Muscle of leg (tissue), 16 donors: ENCODE results near the gene COLEC12. TPM values are rescaled to one million over a fixed set of nuclear protein-coding genes. Genes with fewer than 3 reads are reported as not detected.
A peak's percentile ranks its signal among the peaks of the same experiment; 100 is the strongest.

ENCODE experiments used
- DNase-seq: peaks from one replicate; pipeline ENCODE4 v3.0.0; 2013
- H3K27ac ChIP-seq: one replicate; pipeline ENCODE4 v1.5.1; 2013; ENCODE audit warnings: mild to moderate bottlenecking, low read length, control low read depth
- H3K27me3 ChIP-seq: one replicate; pipeline ENCODE4 v1.6.1; 2013; ENCODE audit warnings: low read length; ENCODE audit not compliant: control insufficient read depth, insufficient read depth
- H3K36me3 ChIP-seq: one replicate; pipeline ENCODE4 v1.6.1; 2013; ENCODE audit warnings: low read length; ENCODE audit not compliant: control insufficient read depth, insufficient read depth
- H3K4me1 ChIP-seq: one replicate; pipeline ENCODE4 v1.6.1; 2013; ENCODE audit warnings: low read length; ENCODE audit not compliant: control insufficient read depth, insufficient read depth
- H3K4me3 ChIP-seq: one replicate; pipeline ENCODE4 v1.5.1; 2013; ENCODE audit warnings: low read length, control low read depth
- H3K9me3 ChIP-seq: replicated peaks from 2 replicates; pipeline ENCODE4 v1.6.1; 2013; ENCODE audit warnings: low read depth, low read length; ENCODE audit not compliant: control insufficient read depth
- WGBS: methylation state at CpG from one replicate; pipeline ENCODE4 v1.1.5; 2013; ENCODE audit warnings: missing lambda C conversion rate; ENCODE audit not compliant: insufficient coverage; 5-methylcytosine and 5-hydroxymethylcytosine counted together
- long read RNA-seq, 11 donors: transcript quantifications; one replicate each; lab custom pipeline, GENCODE V29; 2026
- polyA plus RNA-seq, 8 donors: library from polyadenylated mRNA; unstranded; fragments of 120-200 nt; gene quantifications; one replicate each; pipeline versions ENCODE4 v1.2.1 to v1.2.3, GENCODE V29; 2013; ENCODE audit warnings: inconsistent platforms in 1 of 8, low replicate concordance in 1 of 8; ENCODE audit not compliant: insufficient read length in 8 of 8, insufficient read depth in 1 of 8
- total RNA-seq: library from RNA; stranded (reverse); fragments of 120-200 nt; gene quantifications from one replicate; pipeline ENCODE4 v1.2.4, GENCODE V29; 2013

Gene COLEC12
- total RNA-seq (65.5 TPM), polyA plus RNA-seq (10 to 100 TPM; 41.1 to 83.6 (median 58.9) TPM)
- long read RNA-seq, donor 1, full-length matches to known transcripts, result 10 of 49 reads
- long read RNA-seq, donor 1, partial matches to known transcripts, result 39 of 49 reads
- long read RNA-seq, donor 1, other reads (novel, unspliced or antisense), result 0 of 49 reads
- long read RNA-seq, donor 2, full-length matches to known transcripts, result 4 of 4 reads
- long read RNA-seq, donor 2, partial matches to known transcripts, result 0 of 4 reads
- long read RNA-seq, donor 2, other reads (novel, unspliced or antisense), result 0 of 4 reads
- long read RNA-seq, donor 3, full-length matches to known transcripts, result 20 of 60 reads
- long read RNA-seq, donor 3, partial matches to known transcripts, result 40 of 60 reads
- long read RNA-seq, donor 3, other reads (novel, unspliced or antisense), result 0 of 60 reads
- long read RNA-seq, donor 4, full-length matches to known transcripts, result 6 of 43 reads
- long read RNA-seq, donor 4, partial matches to known transcripts, result 37 of 43 reads
- long read RNA-seq, donor 4, other reads (novel, unspliced or antisense), result 0 of 43 reads
- long read RNA-seq, donor 5, full-length matches to known transcripts, result 41 of 229 reads
- long read RNA-seq, donor 5, partial matches to known transcripts, result 188 of 229 reads
- long read RNA-seq, donor 5, other reads (novel, unspliced or antisense), result 0 of 229 reads
- long read RNA-seq, donor 6, full-length matches to known transcripts, result 18 of 52 reads
- long read RNA-seq, donor 6, partial matches to known transcripts, result 34 of 52 reads
- long read RNA-seq, donor 6, other reads (novel, unspliced or antisense), result 0 of 52 reads
- long read RNA-seq, donor 7, full-length matches to known transcripts, result 16 of 133 reads
- long read RNA-seq, donor 7, partial matches to known transcripts, result 117 of 133 reads
- long read RNA-seq, donor 7, other reads (novel, unspliced or antisense), result 0 of 133 reads
- long read RNA-seq, donor 8, full-length matches to known transcripts, result 7 of 40 reads
- long read RNA-seq, donor 8, partial matches to known transcripts, result 33 of 40 reads
- long read RNA-seq, donor 8, other reads (novel, unspliced or antisense), result 0 of 40 reads
- long read RNA-seq, donor 9, full-length matches to known transcripts, result 11 of 72 reads
- long read RNA-seq, donor 9, partial matches to known transcripts, result 61 of 72 reads
- long read RNA-seq, donor 9, other reads (novel, unspliced or antisense), result 0 of 72 reads
- long read RNA-seq, donor 10, full-length matches to known transcripts, result 15 of 69 reads
- long read RNA-seq, donor 10, partial matches to known transcripts, result 54 of 69 reads
- long read RNA-seq, donor 10, other reads (novel, unspliced or antisense), result 0 of 69 reads
- long read RNA-seq, donor 11, full-length matches to known transcripts, result 20 of 103 reads
- long read RNA-seq, donor 11, partial matches to known transcripts, result 83 of 103 reads
- long read RNA-seq, donor 11, other reads (novel, unspliced or antisense), result 0 of 103 reads

GRCh38 chr18:500632-501405, at the start of gene COLEC12:
Gene COLEC12 (minus strand): TSS chr18:500701. CDS start chr18:500514, 187 bp downstream.
- Histone ChIP-seq H3K36me3 (no peaks in the 10 kb centered on the region), H3K9me3 (no peaks in the 10 kb centered on the region), H3K27ac (peak within 1 kb of the TSS; percentile 72), H3K4me1 (peaks cover 23% of the 10 kb centered on the region), H3K27me3 (peaks cover 26% of the 10 kb centered on the region), H3K4me3 (peak within 1 kb of the TSS; percentile 67)
- 3% methylated on average over 72 of the region's 75 CpGs for WGBS
- peak; percentile 87 for DNase-seq

GRCh38 chr18:549967-550366, 49.5 kb upstream of the COLEC12 start:
- WGBS, result 79% methylated on average over 2 of the region's 3 CpGs
- H3K4me3 ChIP-seq, result no peak overlapping the region
- DNase-seq, result no peak
- no peaks in the 10 kb centered on the region for H3K36me3 ChIP-seq
- H3K27me3 ChIP-seq, result no peaks in the 10 kb centered on the region
- no peak overlapping the region for H3K27ac ChIP-seq
- no peaks in the 10 kb centered on the region for H3K4me1 ChIP-seq
- peaks cover 3% of the 10 kb centered on the region for H3K9me3 ChIP-seq

GRCh38 chr18:543447-544078, 43.1 kb upstream of the COLEC12 start:
- no peaks in the 10 kb centered on the region for H3K36me3 ChIP-seq
- H3K9me3 ChIP-seq, result no peaks in the 10 kb centered on the region
- WGBS, result 0% methylated on average over 1 of the region's 4 CpGs
- no peak overlapping the region for H3K4me3 ChIP-seq
- H3K27ac ChIP-seq, result no peak overlapping the region
- no peaks in the 10 kb centered on the region for H3K27me3 ChIP-seq
- no peaks in the 10 kb centered on the region for H3K4me1 ChIP-seq
- DNase-seq, result peak; percentile 75

GRCh38 chr18:533995-534601, 33.6 kb upstream of the COLEC12 start:
- H3K4me3 ChIP-seq, result no peak overlapping the region
- no peaks in the 10 kb centered on the region for H3K9me3 ChIP-seq
- no peaks in the 10 kb centered on the region for H3K36me3 ChIP-seq
- no CpG with 5 or more reads among the region's 6 CpGs for WGBS
- no peak for DNase-seq
- H3K27ac ChIP-seq, result no peak overlapping the region
- no peaks in the 10 kb centered on the region for H3K27me3 ChIP-seq
- H3K4me1 ChIP-seq, result no peaks in the 10 kb centered on the region

GRCh38 chr18:532632-533031, 32.1 kb upstream of the COLEC12 start:
- no peak overlapping the region for H3K27ac ChIP-seq
- no peaks in the 10 kb centered on the region for H3K9me3 ChIP-seq
- no peaks in the 10 kb centered on the region for H3K4me1 ChIP-seq
- H3K27me3 ChIP-seq, result no peaks in the 10 kb centered on the region
- H3K4me3 ChIP-seq, result no peak overlapping the region
- no peaks in the 10 kb centered on the region for H3K36me3 ChIP-seq
- DNase-seq, result no peak

- DNase-seq, result no peak
- no peaks in the 10 kb centered on the region for H3K9me3 ChIP-seq
- no peaks in the 10 kb centered on the region for H3K36me3 ChIP-seq
- WGBS, result 65% methylated on average over 3 of the region's 4 CpGs
- H3K27ac ChIP-seq, result no peak overlapping the region
- no peak overlapping the region for H3K4me3 ChIP-seq
- no peaks in the 10 kb centered on the region for H3K27me3 ChIP-seq
- no peaks in the 10 kb centered on the region for H3K4me1 ChIP-seq
These were observed 31.5 kb upstream of the COLEC12 start for GRCh38 chr18:532018-532417.

GRCh38 chr18:527146-527545, 26.6 kb upstream of the COLEC12 start:
- no peak overlapping the region for H3K4me3 ChIP-seq
- no peaks in the 10 kb centered on the region for H3K27me3 ChIP-seq
- no peaks in the 10 kb centered on the region for H3K9me3 ChIP-seq
- H3K27ac ChIP-seq, result no peak overlapping the region
- no CpG with 5 or more reads among the region's 1 CpG for WGBS
- H3K4me1 ChIP-seq, result no peaks in the 10 kb centered on the region
- no peaks in the 10 kb centered on the region for H3K36me3 ChIP-seq
- DNase-seq, result no peak

GRCh38 chr18:526681-527080, 26.2 kb upstream of the COLEC12 start:
- no CpG with 5 or more reads among the region's 2 CpGs for WGBS
- no peaks in the 10 kb centered on the region for H3K9me3 ChIP-seq

More at GRCh38 chr18:526681-527080, 26.2 kb upstream of the COLEC12 start:
- Histone ChIP-seq H3K4me1 (no peaks in the 10 kb centered on the region), H3K4me3 (no peak overlapping the region), H3K27me3 (no peaks in the 10 kb centered on the region), H3K27ac (no peak overlapping the region), H3K36me3 (no peaks in the 10 kb centered on the region)
- no peak for DNase-seq
